ENCODE measurements around the gene UBD. TPM values are rescaled to one million over a fixed set of nuclear protein-coding genes. Genes with fewer than 3 reads are reported as not detected.

Gene UBD
- polyA plus RNA-seq, 1 donor (not counting 4 experiments of a cell fraction or from before 2014, with no cell fraction given) = not detected

- H3K9ac ChIP-seq (ENCODE audit: control insufficient read depth, extremely low read depth, insufficient read depth, low read length) = no peak overlapping the region
- H3K4me2 ChIP-seq (ENCODE audit: control insufficient read depth, extremely low read depth, insufficient read depth, low read depth, low read length) = no peak overlapping the region
- no peak overlapping the region for H3K27ac ChIP-seq (ENCODE audit: control insufficient read depth, insufficient read depth, low read length)
- H3K4me1 ChIP-seq (ENCODE audit: control insufficient read depth, extremely low read depth, insufficient read depth, low read length) = no peaks in the 10 kb centered on the region
- H3K9me3 ChIP-seq (ENCODE audit: control insufficient read depth, low read depth, low read length) = no peaks in the 10 kb centered on the region
- FAIRE-seq (no peak), DNase-seq (ENCODE audit: low read depth, low spot score) (no peak)
- dilution Hi-C loops (cut with MboI; ENCODE audit: extremely low pct_ligation_motif_present, low sequenced_read_pairs) = no loop called here
- H3K36me3 ChIP-seq (ENCODE audit: control insufficient read depth in 2 of 2, extremely low read depth in 1 of 2, insufficient read depth in 2 of 2, low read length in 2 of 2) = no peaks in the 10 kb centered on the region
- H4K20me1 ChIP-seq (ENCODE audit: control insufficient read depth, extremely low read depth, insufficient read depth, low read length) = no peaks in the 10 kb centered on the region
- H3K27me3 ChIP-seq (ENCODE audit: control insufficient read depth, extremely low read depth, insufficient read depth, low read length) = peaks cover 3% of the 10 kb centered on the region
- no peak overlapping the region for H2AFZ ChIP-seq (ENCODE audit: control insufficient read depth, low read length)
- TF ChIP-seq EZH2 (IDR thresholded peaks at IDR 0.05; ENCODE audit: low read length) = no peak
- no peak for TF ChIP-seq CTCF (optimal IDR thresholded peaks at IDR 0.05 in 1 of 3, IDR thresholded peaks at IDR 0.05 in 1 of 3, conservative IDR thresholded peaks at IDR 0.05 in 1 of 3; ENCODE audit: extremely low read depth in 1 of 3, insufficient read depth in 2 of 3, low read length in 3 of 3)
- H3K79me2 ChIP-seq (ENCODE audit: control insufficient read depth, insufficient read depth, low read length) = no peaks in the 10 kb centered on the region
- no peak overlapping the region for H3K4me3 ChIP-seq (ENCODE audit: control insufficient read depth in 2 of 3, extremely low read depth in 1 of 3, insufficient read depth in 2 of 3, low read depth in 1 of 3, low read length in 3 of 3)
- H3K9me1 ChIP-seq (ENCODE audit: control insufficient read depth, extremely low read depth, insufficient read depth, low read length) = no peaks in the 10 kb centered on the region
Measured at GRCh38 chr6:29528300-29528931, 31.1 kb downstream of the UBD start.

GRCh38 chr6:29527564-29527963 is 32.0 kb downstream of the UBD start:
- TF ChIP-seq EZH2 (IDR thresholded peaks at IDR 0.05; ENCODE audit: low read length) (no peak), CTCF (optimal IDR thresholded peaks at IDR 0.05 in 1 of 3, IDR thresholded peaks at IDR 0.05 in 1 of 3, conservative IDR thresholded peaks at IDR 0.05 in 1 of 3; ENCODE audit: extremely low read depth in 1 of 3, insufficient read depth in 2 of 3, low read length in 3 of 3) (no peak)
- H3K9ac ChIP-seq (ENCODE audit: control insufficient read depth, extremely low read depth, insufficient read depth, low read length) = no peak overlapping the region
- peaks cover 3% of the 10 kb centered on the region for H3K27me3 ChIP-seq (ENCODE audit: control insufficient read depth, extremely low read depth, insufficient read depth, low read length)
- H2AFZ ChIP-seq (ENCODE audit: control insufficient read depth, low read length) = no peak overlapping the region
- H4K20me1 ChIP-seq (ENCODE audit: control insufficient read depth, extremely low read depth, insufficient read depth, low read length) = no peaks in the 10 kb centered on the region
- dilution Hi-C loops (cut with MboI; ENCODE audit: extremely low pct_ligation_motif_present, low sequenced_read_pairs) = no loop called here
- DNase-seq (ENCODE audit: low read depth, low spot score) = no peak
- no peak for FAIRE-seq
- no peaks in the 10 kb centered on the region for H3K36me3 ChIP-seq (ENCODE audit: control insufficient read depth in 2 of 2, extremely low read depth in 1 of 2, insufficient read depth in 2 of 2, low read length in 2 of 2)
- no peaks in the 10 kb centered on the region for H3K9me3 ChIP-seq (ENCODE audit: control insufficient read depth, low read depth, low read length)
- no peaks in the 10 kb centered on the region for H3K9me1 ChIP-seq (ENCODE audit: control insufficient read depth, extremely low read depth, insufficient read depth, low read length)
- H3K79me2 ChIP-seq (ENCODE audit: control insufficient read depth, insufficient read depth, low read length) = no peaks in the 10 kb centered on the region
- no peaks in the 10 kb centered on the region for H3K4me1 ChIP-seq (ENCODE audit: control insufficient read depth, extremely low read depth, insufficient read depth, low read length)
- H3K4me2 ChIP-seq (ENCODE audit: control insufficient read depth, extremely low read depth, insufficient read depth, low read depth, low read length) = no peak overlapping the region
- no peak overlapping the region for H3K4me3 ChIP-seq (ENCODE audit: control insufficient read depth in 2 of 3, extremely low read depth in 1 of 3, insufficient read depth in 2 of 3, low read depth in 1 of 3, low read length in 3 of 3)
- H3K27ac ChIP-seq (ENCODE audit: control insufficient read depth, insufficient read depth, low read length) = no peak overlapping the region

Measured in keratinocyte (primary cell).